NCI-H345 (cell line): ENCODE measurements around the gene NMNAT2.
"Not testable (repeated sequence)": the region's sequence is repeated elsewhere in the genome, so short reads cannot be mapped to it uniquely, and the experiment has no call there.

Source experiments
- DNase-seq: peaks from one replicate; lab custom pipeline; 2025; lab: John Stamatoyannopoulos, UW

The NMNAT2 gene

DNA sequence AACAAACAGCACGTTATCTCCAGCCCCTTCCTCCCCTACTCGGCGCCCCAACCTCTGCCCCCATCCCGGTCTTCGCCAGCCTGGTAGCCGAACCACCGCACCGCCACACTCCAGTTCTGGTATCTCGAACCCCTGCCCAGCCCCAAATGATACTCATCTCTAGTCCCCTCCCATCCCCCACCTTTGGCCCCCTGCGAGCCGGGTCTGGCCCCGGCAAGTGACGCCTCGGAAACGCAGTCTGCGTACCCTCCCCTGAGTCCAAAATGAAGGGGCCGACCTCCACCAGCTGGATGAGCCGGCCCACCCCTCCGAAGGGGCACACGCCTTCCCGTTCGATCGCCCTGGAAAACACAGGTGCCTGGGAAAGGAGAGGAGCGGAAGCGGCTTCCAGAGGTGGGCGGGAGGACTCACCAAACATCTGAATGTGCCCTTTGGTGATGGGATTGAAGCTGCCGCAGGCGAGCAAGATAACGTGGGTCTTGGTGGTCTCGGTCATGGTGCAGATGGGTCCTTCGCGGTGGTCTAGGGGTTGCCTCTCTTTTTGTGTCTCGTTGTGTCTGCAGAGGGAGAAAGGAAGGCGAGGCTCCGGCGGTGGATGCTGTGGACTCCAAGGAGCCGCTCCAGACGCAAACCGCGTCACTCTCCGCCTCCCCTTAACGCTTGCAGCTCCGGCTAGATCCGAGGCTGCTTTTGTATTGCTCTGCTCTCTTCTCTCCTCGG, at the start of gene NMNAT2:
TSS of gene NMNAT2 (minus strand) at position 609 of the 720 bp plus-strand sequence. CDS start at position 496, 113 bp downstream.
- peak; percentile 54 for DNase-seq

- no peak for DNase-seq
Measured at GRCh38 chr1:183467687-183468086, 49.5 kb upstream of the NMNAT2 start.

GRCh38 chr1:183466781-183467180, 48.6 kb upstream of the NMNAT2 start:
- DNase-seq: no peak

DNA sequence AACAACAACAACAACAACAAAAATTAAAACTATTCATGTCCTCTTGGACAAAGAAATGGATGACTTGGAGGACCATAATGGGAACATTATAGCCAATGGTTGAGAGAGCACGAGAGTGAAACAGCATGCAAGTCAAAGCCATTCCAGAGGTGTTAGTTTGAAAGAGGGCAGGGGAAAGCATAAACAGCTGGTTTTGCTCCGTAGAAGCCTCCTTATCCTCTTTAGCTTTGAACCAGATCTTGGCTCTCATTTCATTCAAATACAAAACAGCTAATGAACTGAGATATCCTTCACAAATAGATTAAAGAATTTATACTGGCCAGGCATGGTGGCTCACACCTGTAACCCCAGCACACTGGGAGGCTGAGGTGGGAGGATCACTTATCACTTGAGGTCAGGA, 45.4 kb upstream of the NMNAT2 start:
- no peak for DNase-seq

DNA sequence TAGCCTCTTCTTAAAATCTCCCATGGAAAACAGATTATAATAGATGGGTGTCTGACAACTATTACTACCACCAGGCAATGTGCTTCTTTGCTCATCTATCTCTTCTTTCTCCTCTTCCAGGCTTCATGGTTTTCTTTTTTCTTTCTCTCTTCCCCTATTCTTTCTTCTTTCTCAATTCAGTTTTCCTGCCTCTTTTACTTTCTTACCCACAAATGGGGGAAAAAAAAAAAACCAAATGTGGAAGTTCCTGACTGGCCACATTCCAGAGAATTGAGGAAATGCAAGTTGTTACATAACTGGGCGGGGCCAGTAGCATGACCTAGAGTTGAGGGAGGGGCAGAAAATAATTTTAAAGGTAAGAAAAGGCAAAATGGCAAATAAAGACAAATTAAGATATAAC, 43.2 kb upstream of the NMNAT2 start:
- DNase-seq: no peak

GRCh38 chr1:183460596-183460995, 42.4 kb upstream of the NMNAT2 start:
- no peak for DNase-seq

- no peak for DNase-seq
Measured at GRCh38 chr1:183457449-183457848, 39.3 kb upstream of the NMNAT2 start.

DNA sequence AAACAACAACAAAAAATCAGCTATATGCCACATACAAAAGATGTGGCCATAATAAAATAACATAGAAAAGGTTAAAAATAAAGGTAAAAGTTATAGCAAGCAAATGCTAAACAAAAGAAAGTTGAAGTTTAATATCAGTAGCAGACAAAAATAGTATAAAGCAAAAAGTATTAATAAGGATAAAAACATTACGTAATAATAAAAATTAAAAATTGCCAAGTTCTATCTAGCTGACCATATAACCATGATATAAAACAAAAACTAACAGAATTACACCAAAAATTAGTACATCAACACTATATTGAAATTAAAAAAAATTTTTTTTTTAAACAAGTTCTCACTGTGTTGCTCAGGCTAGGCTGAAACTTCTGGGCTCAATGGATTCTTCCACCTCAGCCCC, 38.6 kb upstream of the NMNAT2 start:
- DNase-seq: no peak

DNA sequence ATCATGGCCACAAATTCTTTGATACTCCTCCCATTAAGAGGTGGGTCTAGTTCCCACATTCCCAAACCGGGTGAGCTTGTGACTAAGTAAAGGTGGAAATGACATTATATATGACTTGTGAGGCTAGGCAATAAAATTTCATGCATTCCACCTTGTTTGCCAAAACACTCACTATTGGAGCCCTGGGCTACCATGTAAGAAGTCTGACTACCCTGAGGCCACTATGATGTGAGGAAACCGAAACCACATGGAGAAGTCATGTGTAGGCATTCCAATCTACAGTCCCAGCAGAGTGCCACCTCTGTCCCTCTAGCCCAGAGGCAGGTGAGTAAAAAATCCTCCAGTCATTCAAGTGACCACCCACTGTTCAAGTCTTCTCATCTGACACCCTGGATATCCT, 36.2 kb upstream of the NMNAT2 start:
- no peak for DNase-seq

- DNase-seq: no peak
Measured at GRCh38 chr1:183450093-183450492, 31.9 kb upstream of the NMNAT2 start.

DNA sequence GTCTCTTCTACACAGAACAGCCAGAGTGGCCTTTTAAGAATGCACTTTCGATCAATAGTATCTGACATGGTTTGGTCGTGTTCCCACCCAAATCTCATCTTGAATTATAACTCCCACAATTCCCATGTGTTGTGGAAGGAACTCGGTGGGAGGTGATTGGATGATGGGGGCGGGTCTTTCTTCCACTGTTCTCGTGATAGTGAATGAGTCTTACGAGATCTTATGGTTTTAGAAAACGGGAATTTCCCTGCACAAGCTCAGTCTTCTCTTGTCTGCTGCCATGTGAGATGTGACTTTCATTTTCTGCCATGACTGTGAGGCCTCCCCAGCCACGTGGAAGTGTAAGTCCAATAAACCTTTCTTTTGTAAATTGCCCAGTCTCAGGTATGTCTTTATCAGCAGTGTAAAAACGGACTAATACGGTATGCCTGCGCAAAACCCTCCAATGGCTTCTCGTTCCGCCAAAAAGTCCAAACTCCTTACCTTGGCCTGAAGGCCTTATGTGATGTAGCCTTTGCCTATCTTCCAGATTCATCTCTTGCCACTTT, 31.1 kb upstream of the NMNAT2 start:
- DNase-seq: no peak

- no peak for DNase-seq
Measured at GRCh38 chr1:183444243-183444642, 26.1 kb upstream of the NMNAT2 start.

- no peak for DNase-seq
Measured at GRCh38 chr1:183443466-183443865, 25.3 kb upstream of the NMNAT2 start.

DNA sequence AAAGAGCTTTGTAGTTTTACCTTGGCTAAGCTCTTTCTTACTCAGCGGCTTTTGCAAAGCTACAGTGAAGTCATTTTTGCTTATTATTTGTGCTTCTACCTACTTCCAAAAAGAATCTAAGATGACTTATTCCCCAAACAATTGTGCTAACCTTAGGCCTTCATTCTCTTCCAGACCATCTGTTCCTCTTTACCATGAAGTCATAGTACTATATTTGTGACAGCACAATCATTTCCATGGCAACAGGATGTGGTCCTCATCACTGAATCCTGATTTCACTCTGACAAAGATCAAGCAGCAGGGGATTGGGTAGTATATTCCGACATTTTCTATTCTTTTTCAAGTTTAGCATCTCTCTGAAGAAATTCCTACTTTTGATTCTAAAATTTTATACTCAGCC, 24.8 kb upstream of the NMNAT2 start:
- no peak for DNase-seq

- no peak for DNase-seq
Measured at GRCh38 chr1:183438060-183438459, 19.9 kb upstream of the NMNAT2 start.

- no peak for DNase-seq
Measured at GRCh38 chr1:183435497-183435896, 17.3 kb upstream of the NMNAT2 start.

- no peak for DNase-seq
Measured at GRCh38 chr1:183433703-183434102, 15.5 kb upstream of the NMNAT2 start.

DNA sequence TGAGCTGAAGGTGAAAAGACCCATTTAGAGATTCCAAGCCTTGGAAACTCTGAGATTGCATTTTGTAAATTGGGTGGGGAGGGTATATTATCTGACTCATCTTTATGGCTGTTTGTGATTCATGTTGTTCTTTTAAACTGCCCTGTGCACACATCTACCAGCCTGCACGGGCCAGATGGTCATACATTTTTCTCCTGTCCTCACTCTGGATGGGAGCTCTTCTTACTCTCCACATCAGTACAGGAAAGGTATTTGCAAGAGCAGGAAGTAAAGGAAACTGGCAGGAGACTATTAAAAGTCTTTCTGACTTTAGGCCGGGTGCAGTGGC, 14.3 kb upstream of the NMNAT2 start:
- DNase-seq: no peak

DNA sequence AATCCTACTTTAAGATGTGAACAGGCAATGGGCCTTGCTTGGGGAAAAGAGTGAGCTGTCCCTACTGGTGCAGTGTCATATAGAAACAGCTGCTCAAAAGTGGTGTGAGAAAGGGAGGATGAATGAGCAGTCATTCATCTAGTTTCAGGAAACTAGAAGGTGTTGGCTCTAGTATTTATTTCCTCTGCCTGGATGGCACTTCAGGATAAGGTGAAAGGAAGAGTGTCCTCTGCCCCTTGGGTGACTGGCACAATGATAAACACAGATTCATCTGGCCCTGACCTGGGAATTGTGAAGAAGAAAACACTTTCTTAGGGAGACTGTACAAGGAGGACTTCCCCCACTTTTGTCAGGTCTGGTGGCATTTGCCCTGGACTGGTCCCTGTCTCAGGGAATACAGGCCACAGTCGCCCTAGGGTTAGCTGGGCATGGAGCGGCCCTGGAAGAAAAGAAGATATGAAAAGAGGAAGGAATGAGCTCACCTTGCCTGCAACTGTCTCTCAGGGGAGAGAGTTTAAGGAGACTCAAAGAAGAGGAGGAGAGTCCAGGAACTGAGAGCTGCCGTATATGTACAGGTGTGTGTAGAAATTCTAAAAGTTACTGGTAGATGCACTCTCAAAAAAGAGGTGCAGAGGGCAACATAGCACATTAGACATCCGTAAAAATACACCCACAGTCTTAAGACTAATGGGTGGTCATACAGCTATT, 13.8 kb upstream of the NMNAT2 start:
- no peak for DNase-seq

GRCh38 chr1:183427591-183427990, 9.4 kb upstream of the NMNAT2 start:
- DNase-seq: not testable (repeated sequence)

DNA sequence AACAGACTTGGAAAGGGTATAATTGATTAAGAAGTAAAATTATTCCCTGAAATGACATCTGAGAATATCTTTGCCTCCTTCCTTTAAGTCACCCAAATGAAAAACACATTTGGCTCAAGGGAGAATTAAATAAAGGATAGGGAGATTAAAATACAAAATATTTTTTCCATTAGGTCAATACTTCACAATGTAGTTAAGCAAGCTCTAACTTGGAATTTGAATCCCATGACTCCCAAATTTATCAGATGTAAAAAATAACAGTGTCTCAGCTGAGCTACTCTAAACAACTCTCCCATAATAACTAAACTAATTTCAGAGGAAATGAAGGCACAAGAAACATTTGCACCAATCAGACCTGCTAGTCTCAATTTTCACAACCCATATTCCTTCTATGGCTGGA, 6.5 kb upstream of the NMNAT2 start:
- no peak for DNase-seq

- DNase-seq: no peak
Measured at GRCh38 chr1:183423541-183423940, 5.4 kb upstream of the NMNAT2 start.

GRCh38 chr1:183419399-183419798, 1.2 kb upstream of the NMNAT2 start:
- no peak for DNase-seq

- DNase-seq: no peak
Measured at GRCh38 chr1:183418696-183419095, 516 bp upstream of the NMNAT2 start.
